Measurements from ENCODE around the gene PDLIM4.
A peak's percentile ranks its signal among the peaks of the same experiment; 100 is the strongest.

The PDLIM4 gene

DNA sequence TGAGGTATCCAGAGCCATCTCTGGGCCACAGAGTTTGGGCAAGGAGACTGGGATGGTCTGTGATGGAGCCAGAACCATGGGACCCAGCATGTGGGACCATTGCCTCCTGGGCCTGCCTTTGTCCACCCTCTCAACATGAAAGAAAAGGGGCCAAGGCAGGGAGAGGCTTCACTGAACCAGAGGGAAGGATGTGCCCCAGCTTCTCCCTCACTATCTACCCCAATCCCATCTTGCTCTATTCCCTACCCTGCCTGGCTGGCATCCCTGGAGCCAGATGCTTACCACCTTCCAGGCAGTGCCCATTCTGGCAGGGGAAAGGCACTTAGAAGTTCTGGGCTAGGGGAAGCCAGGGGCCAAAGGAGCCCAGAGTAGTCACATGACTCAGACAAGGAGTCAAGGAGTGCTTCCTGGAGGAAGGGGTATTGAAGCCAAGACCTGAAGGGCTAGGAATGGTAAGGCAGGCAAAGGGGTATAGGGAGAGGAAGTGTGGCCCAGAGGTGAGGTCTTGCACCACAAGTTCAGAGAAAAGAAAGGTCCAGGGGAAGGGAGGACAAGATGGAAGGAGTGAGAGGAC is 9.8 kb downstream of the PDLIM4 start:
- DNase-seq (ENCODE audit: low read depth in 2 of 2) = no peak

DNA sequence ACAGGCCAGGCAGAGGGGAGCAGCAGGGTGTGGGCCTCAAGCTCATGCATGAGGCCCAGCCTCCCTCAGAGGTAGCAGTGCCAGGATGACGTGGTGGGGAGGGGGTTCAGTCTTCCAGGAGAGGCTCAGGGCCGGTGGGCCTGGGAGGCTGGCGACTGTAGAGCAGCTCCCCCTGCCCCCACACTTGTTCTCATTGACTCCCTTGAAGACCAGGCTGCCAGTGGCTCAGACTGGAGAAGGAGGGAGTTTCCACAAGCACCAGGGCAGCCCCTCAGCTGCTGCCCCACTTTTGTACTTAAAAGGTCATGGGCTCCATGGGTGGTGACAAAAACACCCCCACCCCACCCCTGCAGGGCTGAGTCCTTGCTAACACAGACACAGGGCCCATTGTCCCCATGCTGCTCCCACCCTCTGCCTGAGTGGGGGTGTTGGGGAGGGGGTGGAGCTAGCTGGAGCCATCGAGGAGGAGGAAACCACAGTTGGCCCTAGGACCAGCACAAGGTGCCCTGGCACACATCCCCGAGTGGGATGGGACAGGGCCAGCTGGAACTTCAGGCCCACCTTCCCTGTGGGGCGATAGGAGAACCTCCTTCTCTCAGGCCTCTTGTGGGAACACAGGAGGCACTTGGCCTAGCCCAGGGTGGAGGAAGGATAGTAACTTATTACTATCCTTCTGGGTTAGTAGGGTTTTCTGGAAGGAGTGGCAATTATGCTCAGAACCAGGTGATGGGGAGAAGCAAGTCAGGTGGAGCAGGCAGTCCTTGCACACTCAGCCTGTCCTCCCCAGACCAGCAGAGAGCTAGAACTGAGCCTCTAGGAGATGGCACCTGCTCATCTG is 10.7 kb downstream of the PDLIM4 start:
- DNase-seq (ENCODE audit: low read depth in 2 of 2) = no peak

DNA sequence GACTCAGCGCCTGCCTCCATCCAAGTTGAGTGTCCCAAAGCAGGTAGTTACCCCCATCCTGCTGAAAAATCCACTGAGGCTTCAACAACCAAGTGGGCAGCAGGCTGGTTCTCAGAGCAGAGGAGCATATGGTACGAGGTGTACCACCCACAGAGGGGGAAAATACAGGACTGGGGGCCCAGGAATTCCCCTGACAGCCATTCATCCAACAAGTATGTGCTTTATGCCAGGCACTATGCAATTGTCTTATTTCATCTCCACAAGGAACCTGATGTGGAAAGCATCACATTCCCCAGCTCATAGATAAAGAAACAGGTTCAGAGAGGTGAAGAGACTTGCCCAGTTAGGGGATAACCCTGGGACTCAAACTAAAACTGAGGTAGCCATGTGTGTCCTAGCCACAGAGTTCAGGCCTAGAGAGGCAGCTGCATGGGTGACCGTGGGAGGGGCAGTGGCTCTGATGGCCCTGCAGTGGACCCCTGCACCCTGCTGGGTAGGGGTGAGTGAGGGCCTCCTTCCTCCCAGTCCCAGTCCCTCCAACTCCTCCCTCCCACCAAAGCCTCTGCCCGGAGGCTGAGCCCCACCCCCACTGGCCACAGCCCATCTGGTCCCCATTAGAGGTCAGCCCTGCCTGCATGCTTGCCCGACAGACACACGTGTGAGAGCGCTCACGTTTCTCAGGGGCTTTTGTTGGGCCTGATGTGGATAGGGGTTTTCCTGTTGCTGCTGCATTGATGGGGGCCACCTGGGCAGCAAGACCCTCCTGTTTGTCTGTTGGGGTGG is 11.5 kb downstream of the PDLIM4 start:
- DNase-seq (ENCODE audit: low read depth in 2 of 2) = no peak

DNA sequence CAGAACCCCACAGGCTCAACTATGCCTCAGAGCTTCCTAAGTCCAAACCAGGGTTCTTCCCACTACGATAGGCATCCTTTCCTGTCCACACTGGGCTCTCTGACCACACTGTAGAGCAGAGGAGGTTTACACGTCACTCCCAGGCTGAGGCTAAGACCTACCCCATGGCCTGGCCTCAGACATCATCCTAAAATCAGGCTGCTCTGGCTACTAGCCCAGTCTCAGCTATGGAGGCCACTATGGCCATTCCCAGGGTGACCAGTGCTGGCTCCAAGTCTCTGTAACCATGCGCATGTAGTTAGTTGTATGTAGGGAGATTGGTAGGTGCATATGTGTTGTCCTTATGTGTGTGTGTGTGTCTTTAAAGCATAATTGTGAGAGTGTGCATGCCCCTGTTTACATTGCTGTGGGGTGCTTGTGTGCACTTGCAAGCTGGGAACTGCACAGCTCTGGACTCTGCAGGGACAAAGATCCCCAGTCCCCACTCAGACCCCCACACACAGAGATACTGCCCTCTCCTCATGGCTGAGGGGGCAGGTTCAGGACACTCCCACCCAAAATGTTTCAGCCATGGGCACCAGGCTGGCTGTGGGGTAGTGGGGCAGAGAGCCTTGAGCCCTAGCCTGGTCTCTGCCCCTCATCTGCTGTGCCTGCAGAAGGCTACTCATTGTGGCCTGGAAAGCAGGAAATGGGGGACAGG is 12.3 kb downstream of the PDLIM4 start:
- no peak for DNase-seq (ENCODE audit: low read depth in 2 of 2)

DNA sequence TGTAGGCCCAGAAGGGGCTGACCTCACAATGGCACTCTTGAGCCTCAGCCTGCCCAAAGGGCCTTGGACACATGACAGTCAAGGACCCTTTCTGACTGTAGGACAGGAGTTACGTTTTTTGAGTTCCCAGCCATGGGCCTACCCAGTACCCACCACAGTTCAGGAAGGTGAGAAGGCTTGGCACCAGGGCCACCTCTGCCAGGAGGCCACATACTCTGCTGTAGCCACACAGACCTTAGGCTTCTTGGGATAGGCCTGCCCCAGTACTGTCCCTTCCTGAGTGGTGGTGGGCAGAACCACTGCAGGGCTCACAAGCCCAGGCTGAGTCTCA is 12.8 kb downstream of the PDLIM4 start:
- DNase-seq (ENCODE audit: low read depth in 2 of 2) = no peak

DNA sequence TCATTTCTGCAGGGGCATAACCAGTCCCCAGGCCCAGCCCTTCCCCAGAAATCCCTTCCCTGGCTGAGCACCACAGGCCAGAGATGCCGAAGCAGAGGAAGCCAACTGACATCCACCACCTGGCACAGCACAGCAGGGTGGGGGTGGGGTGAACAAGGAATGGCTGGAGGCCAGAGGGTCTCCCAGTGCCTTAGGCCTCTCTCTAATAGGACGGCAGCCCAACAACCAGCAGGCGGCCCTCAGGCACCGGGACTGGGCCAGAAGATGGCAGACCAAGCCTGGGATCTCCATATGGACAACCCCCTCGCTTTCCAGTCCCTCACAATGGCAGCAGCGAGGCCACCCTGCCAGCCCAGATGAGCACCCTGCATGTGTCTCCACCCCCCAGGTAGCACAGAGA is 13.2 kb downstream of the PDLIM4 start:
- DNase-seq (ENCODE audit: low read depth in 2 of 2) = no peak

DNA sequence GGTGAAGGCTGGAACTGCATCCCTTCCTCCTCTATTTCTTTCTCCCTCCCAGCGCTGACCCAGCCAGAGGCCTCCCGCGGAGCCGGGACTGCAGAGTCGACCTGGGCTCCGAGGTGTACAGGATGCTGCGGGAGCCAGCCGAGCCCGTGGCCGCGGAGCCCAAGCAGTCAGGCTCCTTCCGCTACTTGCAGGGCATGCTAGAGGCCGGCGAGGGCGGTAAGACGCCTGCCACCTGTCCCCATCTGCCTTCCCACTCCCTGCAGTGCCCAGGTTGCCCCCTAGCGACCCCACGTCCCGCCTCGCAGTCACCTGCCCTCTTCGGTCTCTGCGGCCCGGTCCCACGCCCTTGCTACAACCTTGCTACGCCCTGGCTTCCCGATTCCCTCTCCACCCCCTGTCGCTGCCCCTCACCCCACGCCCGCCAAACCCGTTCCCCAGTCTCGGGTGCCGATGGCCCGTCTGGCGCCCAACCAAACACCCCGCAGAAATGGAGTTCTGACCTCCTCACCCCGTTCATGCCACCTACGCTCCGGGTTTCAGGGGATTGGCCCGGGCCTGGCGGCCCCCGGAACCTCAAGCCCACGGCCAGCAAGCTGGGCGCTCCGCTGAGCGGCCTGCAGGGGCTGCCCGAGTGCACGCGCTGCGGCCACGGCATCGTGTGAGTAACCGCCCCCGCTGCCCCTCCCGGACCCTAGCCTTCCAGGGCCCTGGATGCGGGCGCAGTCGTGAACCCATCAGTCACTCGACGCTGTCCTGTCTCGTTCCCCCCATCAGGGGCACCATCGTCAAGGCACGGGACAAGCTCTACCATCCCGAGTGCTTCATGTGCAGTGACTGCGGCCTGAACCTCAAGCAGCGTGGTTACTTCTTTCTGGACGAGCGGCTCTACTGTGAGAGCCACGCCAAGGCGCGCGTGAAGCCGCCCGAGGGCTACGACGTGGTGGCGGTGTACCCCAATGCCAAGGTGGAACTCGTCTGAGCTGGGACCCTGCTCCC is 14.1 kb downstream of the PDLIM4 start:
- no peak for DNase-seq (ENCODE audit: low read depth in 2 of 2)

DNA sequence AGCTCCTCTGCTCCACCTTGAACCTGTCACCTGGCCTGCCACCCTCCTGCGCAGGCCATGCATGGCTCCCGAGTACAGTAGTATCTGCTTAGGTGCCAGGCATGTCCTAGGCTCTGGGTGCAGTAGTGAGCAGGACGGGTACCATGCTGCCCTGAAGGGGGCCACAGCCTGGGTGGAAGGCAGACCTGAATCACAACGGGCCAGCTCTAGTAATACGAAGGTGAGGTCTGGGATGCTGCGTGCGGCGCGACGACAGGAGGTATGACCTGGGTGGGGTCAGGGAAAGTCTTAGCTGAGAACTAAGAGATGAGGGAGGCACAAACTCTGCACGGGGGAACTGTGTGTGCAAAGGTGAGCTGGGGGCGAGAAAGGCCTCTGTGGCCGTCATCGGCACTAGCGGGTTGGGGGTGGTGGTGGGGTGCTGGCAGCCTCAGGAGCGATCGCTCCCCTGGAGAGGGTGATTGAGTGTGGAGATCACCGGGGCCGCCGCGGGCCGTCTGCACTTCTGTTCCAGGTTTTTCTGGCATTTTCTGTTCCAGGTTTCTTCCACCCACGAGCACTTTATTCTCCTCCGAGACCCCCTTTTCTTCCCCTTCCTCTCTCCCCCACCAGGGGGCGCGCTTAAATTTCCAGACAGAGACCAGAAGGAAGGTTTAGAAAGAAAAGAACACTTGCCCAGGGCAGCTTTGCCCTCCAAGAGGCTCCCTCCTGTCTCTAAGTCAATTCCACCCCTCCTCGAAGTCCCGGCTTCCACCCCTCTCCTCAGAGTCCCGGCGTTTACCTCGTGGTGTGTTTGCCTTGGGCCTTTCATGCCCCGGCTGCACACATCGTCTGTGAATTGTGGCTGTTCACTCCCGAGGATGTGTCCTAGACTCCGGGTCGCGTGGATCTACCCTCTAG is 15.1 kb downstream of the PDLIM4 start:
- peak in 1 of 2 donors; percentile 50 for DNase-seq (ENCODE audit: low read depth in 2 of 2)

DNA sequence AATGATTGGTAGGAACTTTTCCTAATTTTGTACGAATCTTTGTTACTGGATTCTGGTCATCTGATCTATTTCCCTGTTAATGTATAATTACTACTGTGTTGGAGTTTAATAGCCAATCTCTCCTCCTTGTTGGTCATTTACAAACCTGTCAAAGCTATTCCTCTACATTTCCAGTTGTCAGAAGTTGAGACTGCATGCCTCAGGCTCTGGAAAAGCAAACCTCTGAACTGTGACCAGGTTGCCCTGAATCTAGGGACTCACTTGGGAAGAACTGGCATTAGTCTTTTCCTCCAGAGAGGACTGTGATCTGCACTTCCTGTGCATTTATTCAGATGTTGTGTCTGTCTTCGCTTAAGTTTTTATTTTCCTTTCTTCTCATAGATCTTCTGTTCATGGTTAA is 16.1 kb downstream of the PDLIM4 start:
- no peak for DNase-seq (ENCODE audit: low read depth in 2 of 2)

DNA sequence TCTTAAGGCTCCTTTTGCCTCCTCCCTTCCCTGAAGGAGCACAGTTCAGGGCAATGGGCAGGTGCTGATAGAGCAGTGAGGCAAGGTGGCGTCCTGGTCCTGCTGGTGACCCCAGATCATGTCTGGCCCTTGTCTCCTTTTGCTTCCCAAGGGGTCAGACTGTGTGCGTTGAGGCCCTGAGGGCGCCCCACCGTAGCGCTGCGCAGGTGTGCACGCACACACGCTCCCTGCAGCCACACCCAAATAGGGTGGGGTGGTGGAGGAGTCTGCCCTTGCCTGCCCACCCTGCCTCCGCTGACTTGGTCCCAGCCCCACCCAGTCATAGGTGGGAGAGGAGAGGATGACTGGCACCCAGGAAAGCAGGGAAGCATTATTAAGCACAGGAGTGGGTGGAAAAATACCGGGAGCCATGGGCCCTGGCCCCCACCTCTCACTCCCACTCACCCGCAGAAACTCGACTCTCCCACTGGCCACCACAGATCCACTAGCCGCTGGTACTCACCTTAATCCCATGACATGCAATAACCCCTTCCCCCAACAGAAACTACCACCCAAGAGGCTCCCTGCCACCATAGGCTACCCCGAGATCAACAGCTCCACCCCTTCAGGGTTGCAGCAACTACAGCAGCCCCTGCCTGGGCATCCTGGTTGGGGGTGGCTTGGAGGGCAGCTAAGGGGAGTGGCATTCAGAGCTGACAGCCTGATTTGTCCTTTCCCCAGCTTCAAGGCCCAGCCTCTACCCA is 16.7 kb downstream of the PDLIM4 start:
- DNase-seq (ENCODE audit: low read depth in 2 of 2) = no peak

DNA sequence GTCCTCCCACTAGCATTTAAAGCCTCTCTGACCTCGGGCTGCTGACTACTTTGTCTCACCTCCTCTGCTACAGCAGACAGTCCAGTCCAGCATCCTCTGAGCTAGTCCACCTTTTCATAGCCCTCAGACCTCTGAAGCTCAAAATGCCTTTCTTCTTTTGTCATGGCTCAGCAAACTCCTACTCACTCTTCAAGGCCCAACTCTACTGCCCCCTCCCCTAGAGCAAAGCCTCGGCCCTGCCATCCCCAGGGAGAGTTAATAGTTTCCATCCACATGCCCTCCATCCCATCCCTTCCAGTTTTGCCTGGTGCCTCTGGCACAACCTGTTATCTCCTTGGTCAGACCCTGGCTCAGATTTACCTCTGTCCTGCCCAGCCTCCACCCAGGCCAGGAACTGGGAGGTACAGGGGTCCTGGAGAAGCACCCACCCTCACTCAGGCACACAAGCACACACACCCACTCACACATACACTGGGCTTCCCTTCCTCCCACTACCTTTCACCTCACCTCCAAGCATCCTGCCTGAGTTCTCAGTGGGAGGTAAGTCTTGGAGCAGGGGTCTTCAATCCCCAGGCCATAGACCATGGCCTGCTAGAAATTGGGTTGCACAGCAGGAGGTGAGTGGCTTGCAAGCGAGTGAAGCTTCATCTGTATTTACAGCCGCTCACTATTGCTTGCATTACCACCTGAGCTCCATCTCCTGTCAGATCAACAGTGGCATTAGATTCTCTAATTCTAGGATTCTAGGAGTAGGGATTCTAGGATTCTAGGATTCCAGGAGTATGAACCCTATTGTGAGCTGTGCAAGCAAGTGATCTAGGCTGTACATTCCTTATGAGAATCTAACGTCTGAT is 18.1 kb downstream of the PDLIM4 start:
- DNase-seq (ENCODE audit: low read depth in 2 of 2) = no peak

DNA sequence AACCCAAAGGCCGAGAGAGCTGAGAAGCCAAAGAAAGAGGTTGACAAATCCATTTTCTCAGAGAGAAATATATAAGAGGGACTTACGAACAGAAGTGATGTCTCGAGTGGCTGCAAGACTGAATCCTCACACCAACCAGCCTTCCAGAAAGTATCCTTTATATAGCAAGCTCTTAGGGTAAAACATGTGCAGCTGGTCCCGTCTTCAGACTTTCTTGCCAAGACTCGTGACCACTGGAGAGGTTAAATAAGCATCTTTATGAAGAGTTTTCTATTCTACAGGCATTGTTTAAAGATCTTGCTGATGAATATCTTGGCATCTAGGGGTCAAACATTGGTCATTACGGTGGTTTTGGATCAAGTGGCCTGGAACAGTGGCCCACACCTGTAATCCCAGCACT is 19.8 kb downstream of the PDLIM4 start:
- DNase-seq (ENCODE audit: low read depth in 2 of 2) = no peak

DNA sequence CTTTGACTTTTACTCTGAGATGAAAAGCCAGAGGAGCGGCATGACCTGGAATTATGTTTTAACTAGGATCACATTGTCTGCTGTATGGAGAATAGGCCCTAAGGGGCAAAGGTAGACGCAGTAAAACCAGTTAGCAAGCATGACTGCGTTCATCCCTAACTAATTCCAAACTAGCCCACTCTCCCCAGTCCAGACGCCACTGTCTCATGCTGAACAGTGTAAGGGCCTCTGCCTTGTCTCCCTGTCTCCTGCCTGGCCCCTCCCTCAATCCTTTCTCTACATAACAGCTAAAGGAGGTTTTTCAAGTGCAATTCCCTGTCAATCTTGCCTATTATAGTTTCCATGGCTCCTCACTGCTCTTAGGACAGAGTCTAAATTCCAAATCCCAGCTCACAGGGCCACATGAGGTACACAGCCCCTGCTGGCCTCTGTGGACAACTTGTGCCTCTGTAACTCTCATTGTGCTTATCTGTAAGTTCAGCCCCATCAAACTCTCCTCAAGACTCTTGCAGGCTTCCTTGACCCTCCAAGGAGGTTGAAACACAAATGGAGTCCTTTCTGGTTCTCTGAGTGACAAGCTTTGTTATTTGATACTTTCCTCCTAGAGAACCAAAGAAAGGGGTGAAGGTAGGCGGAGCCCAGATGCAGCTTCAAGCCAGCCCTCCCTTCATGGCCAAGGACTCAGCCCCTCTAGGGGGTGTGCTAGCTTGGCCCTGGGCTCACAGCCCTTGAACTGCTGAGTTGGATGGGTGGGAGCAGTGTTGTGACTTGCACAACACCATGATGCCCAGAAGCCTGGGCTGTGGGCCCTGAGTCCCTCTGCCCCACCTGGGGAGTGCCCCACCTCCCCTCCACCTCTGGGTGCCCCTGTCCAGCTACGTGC is 20.7 kb downstream of the PDLIM4 start:
- no peak for DNase-seq (ENCODE audit: low read depth in 2 of 2)

DNA sequence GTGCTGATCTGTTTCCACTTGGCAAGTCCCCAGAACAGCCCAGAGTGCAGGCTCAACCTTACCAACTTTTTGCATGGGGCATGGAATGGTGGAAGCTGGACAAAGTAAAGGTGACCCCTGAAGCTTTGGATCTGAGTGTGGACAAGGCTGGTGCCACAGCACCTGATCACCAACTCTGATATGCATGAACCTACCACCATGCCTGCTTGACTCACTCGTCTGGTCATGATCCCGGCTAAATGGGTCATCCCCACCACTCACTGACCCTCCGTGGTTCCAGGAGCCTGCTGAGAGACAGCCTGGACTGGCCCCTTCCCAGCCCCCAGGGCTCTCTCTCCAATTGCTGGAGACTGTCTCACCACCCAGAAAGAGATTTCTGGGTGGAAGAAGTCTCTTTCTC is 22.3 kb downstream of the PDLIM4 start:
- no peak for DNase-seq (ENCODE audit: low read depth in 2 of 2)

DNA sequence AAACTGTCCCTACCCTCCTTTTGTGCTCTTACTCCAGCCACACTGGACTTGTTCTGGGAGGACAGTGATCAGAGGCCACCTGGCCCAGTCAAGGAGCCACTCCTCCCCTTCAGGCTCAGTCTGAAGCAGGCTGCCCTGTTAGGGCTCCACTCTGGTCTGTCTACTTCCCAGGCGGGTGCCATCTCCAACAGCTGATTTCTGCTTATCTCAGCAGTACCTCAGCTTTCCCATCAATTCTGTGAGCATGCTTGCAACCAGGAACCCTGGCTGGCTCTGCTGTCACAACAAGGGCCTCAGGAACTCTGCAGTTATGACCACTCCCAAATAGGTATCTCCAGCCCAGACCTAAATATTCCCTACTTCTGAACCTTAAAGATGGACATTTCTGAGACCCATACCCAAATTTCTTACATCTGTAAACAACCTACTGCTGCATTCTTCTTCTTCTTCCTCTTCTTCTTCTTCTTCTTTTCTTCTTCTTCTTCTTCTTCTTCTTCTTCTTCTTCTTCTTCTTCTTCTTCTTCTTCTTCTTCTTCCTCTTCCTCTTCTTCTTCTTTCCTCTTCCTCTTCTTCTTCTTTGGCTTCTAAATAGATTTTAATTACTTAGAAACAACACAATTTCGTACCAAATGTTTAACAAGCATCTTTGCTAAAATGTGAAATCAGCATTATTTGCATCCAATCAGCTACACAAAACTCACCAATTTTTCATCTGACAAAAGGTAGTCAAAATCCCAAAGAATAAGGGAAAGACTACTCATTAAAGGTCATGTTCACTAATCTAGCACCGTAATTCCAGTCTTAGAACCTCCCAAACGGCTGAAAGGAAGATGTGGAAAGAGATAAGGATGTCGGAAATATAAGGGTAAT is 23.1 kb downstream of the PDLIM4 start:
- no peak for DNase-seq (ENCODE audit: low read depth in 2 of 2)

DNA sequence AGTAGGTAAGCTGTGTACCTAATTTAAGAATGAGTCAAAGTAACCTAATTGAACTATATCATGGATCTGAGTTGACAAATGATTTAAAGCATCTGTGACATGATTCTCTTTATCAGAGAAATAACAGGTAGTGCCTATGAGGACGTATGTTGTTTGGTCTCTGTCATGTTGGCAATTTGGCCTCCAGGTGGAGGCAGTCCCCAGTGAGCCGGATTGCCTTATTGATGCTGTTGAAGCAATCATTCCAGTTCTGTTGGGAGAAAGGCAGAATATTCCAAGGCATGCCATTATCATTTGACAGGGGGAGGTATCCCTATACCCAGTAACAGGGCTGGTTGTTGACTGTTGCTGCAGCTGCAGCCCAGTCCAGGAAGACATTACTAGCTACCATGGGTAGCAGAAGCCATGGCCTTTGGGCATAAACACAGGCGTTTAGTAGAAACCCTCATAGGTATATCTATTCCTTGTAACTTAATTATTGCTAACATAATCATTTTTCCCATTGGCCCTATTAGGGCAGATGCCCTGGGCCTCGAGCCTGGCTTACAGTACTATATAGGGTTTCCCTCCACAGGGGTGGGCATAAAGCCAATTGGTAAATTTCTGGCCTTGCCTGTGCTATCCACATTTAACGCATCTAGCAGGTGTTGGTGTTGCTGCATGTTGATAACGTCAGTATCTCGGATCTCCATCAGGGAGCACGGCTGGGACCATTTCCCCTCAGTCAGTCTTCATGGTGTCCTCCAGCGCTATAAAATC is 24.5 kb downstream of the PDLIM4 start:
- no peak for DNase-seq (ENCODE audit: low read depth in 2 of 2)

Data from stimulated activated CD8-positive, alpha-beta memory T cell treated with anti-CD3 and anti-CD28 coated beads, Interleukin-2, amount 100 ng/mL, for 1 hour (primary cell).